ENCODE results near the gene AMACR.
A peak's percentile ranks its signal among the peaks of the same experiment; 100 is the strongest.

The AMACR gene

DNA sequence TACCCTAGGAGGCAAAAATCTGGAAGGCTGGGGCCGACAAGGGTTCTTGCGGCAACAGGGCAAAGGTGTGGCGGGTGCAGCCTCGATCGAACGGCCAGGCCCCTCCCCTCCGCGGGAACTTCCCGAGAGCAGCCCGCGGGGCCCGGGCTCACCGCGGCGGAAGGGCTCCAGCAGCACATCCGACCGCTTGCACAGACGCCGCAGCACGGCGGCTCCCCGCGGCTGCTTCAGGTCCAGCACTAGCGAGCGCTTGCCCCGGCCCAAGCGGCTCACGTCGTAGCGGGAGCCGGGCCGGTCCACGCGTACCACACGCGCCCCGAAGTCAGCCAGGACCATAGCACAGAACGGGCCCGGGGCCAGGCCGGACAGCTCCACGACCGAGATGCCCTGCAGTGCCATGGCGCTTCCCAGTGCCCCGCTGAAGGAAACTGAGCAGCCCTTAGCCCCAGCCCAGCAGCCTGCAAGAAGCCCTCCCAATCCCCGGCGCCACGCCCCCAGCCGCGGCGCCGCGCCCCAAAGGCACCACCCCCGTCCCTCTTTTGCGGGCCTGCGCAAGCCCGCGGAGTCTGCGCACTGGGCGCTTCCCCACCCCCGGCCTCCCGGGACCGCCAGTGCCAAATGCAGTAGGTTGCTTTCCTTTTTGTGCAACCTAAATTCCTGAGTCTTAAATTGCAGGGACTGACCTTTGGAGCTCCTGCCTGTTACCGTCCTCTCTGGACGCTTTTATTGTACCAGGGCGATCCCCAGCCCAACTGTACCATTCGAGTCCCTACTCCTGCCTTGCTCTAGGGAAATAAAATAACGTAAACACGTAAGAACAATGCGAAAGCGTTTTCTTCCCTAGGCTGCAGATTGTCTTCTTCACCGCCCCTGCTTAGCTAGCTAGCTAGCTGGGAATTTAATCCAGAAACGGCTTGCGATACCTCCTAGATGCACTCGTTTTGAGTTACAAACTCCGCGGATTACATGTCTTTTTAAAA is at the start of gene AMACR:
TSS of gene AMACR (minus strand) at position 430 of the 980 bp plus-strand sequence. CDS start at position 399, 31 bp downstream.
- DNase-seq (ENCODE audit: low read depth in 2 of 2): peak; percentile 76 to 79

DNA sequence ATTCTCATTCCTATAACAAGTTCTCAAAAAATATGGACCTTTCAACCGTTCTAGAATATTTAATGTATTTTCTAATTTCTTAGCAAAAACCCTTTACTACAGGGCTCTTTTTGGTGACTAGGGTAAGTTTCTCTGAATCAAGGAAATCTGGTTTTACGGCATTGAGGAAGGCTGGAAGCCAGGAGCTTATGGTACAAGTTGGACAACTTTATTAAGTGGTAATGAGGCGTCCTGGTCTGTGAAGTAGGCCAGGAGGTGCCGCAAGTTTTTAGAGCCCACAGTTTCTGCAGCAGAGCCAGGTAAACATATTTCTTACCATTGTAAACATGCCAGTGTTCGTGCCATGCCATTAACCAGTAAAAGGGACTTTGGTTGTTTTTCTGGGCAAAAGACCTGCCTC is 49.7 kb upstream of the AMACR start:
- DNase-seq (ENCODE audit: low read depth in 2 of 2): no peak

GRCh38 chr5:34057118-34057517 is 49.3 kb upstream of the AMACR start:
- no peak for DNase-seq (ENCODE audit: low read depth in 2 of 2)

DNA sequence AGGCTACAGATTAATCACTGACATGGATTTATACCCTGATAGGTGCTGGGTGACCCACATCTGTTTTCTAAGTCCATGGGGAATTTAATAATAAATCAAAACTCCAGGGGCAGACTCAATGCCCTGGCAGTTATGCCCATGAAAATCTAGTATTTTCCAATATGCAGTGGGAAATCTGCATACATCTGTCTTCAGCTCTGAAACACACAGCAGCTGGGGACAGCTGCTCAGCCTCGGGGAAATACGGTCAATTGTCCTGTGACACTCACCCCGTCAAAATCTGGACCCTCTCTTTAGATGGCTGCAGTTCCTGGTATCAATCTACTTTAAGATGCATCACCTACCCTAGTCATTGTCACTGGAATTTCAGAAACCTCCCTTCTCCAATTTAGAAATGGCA is 47.8 kb upstream of the AMACR start:
- no peak for DNase-seq (ENCODE audit: low read depth in 2 of 2)

- DNase-seq (ENCODE audit: low read depth in 2 of 2): no peak
Observed at GRCh38 chr5:34054400-34054729, 46.5 kb upstream of the AMACR start.

DNA sequence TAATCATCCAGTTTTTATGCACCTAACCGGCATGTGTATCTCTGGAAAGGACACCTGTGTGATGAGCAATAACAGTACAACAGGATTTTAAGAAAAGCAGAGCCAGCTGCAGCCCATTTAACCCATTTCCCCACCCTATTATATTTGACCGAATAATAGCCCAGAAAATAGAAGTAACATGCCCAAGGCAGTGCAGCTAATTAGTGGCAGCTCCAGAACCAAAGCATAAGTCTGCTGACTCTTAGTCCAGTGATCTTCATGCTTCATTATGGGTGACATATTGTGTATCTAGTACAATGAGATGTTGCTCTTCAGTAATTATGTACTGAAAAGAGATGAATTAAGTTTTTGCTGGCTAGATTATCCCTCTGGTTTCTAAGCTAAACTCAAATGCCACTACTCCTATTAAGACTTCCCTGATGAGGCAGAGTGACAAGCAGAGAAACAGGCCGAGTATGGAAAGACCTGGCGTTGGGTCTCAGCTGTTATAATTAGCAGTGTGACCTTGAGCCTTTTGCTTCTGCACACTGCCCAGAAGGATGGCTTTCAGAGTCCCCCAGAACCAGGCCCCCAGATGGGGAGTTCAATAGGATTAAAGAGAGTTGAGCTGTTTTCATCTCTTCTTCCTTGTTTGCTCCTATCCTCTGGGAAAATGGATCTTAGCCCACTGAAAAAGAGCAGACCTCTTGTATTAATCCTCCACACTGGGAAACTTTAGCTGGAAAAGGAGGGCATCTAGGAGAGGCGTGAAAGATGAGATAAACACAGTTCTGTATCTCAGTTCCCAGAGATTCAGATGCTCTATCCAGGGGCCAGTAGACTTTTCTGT is 45.9 kb upstream of the AMACR start:
- no peak for DNase-seq (ENCODE audit: low read depth in 2 of 2)

- no peak for DNase-seq (ENCODE audit: low read depth in 2 of 2)
Observed at GRCh38 chr5:34053133-34053532, 45.3 kb upstream of the AMACR start.

GRCh38 chr5:34051374-34051980 is 43.6 kb upstream of the AMACR start:
- no peak for DNase-seq (ENCODE audit: low read depth in 2 of 2)

- no peak for DNase-seq (ENCODE audit: low read depth in 2 of 2)
Observed at GRCh38 chr5:34047774-34048572, 40.1 kb upstream of the AMACR start.

- no peak for DNase-seq (ENCODE audit: low read depth in 2 of 2)
Observed at GRCh38 chr5:34047143-34047542, 39.3 kb upstream of the AMACR start.

- DNase-seq (ENCODE audit: low read depth in 2 of 2): no peak
Observed at GRCh38 chr5:34045996-34046395, 38.1 kb upstream of the AMACR start.

- no peak for DNase-seq (ENCODE audit: low read depth in 2 of 2)
Observed at GRCh38 chr5:34045023-34045422, 37.2 kb upstream of the AMACR start.

DNA sequence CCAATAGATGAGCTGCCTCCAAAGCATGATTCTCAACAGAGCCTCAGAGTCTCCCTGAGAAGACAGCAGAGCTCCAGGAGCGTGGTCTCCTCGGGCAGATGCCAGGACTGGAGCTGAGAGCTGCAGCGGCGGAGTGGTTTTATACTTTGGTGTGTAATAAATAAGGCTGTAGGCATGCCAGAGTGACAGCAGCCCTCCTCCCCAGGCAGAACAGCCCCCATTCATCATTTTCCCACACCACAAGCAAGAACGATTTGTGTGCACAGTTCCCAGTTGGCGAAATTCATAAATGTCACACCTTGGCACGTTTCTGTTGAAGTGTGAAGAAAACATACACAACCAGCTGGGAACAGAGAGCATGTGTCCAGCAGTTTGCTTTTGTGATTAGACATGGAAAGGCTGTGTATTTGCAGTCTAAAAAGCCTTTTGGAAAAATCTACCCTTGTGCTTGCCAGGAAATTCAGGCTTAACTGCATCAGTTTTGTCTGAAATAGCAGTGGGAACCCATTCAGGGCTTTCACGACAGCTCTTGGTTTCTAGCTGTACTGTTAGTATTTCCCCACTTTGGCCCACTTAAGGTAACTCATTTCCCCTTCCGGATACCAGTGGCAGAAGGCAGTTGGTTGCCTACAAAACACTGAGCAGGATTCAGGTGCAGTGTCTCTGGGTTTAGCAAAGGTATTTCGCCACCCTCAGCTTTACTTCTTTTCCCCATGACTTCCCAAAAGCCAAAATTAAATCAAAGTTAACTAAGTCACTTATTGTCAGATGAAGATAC is 35.4 kb upstream of the AMACR start, which contains the start of gene C1QTNF3:
TSS of gene C1QTNF3 (minus strand) at position 115 of the 778 bp plus-strand sequence. CDS start at position 27, 88 bp downstream.
- no peak for DNase-seq (ENCODE audit: low read depth in 2 of 2)

- no peak for DNase-seq (ENCODE audit: low read depth in 2 of 2)
Observed at GRCh38 chr5:34042321-34042720, 34.5 kb upstream of the AMACR start.

DNA sequence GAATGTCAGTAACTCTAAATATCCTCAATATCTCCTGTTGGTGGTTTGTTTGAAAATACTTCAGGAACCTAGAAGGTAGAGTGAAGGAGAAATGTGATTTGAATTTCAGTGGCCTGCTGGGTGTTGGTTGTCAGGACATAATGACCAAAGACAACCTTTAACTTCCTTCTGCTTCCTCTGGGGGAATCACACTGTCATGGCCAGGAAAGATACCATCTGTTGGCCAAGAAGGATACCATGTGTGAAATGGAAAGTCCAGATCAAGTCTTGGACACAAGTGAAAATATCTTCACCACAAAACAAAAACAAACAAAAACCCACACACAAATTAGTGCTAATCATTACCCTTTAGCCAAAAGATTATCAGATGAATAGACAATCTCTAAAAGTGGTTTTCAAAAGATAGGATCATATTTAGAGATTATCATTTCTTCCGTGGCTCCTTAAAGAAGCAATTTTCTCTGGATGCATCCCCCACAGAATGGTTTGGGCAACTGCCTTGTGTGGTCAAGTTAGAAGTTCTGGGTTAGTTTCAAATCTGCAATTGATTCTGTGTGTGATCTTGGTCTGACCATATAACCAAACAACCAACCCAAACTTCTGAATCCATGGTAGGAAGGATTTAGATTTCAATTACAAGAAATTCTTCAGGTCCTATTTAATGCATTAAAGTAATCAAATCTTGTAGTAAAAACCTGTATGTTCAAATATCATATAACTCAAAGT is 33.6 kb upstream of the AMACR start:
- DNase-seq (ENCODE audit: low read depth in 2 of 2): no peak

- DNase-seq (ENCODE audit: low read depth in 2 of 2): no peak
Observed at GRCh38 chr5:34040472-34040871, 32.6 kb upstream of the AMACR start.

- no peak for DNase-seq (ENCODE audit: low read depth in 2 of 2)
Observed at GRCh38 chr5:34039398-34040157, 31.7 kb upstream of the AMACR start.

DNA sequence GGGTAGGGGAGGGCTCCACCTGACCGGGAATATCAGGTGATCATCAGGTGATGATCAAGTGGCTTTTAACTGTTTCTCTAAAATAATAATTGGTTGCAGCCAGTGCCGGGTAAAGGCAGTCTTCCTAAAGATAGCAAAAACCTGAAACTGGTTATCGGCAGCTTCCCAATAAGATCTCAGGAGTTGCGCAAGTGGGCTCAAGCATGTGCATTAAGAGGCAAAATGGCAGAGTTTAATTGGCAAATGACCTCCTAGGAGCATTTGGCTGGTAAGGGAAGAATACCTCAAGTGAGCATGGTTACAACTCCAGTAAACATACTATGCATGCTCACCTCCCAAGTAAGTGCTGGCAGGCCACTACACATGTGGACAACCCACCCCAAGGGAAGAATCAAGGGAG is 31.0 kb upstream of the AMACR start:
- DNase-seq (ENCODE audit: low read depth in 2 of 2): no peak

GRCh38 chr5:34038390-34038789 is 30.5 kb upstream of the AMACR start:
- no peak for DNase-seq (ENCODE audit: low read depth in 2 of 2)

All from stimulated activated CD8-positive, alpha-beta memory T cell treated with anti-CD3 and anti-CD28 coated beads, Interleukin-7, amount 100 ng/mL, for 1 hour (primary cell).